ENCODE data around the gene UNC5A.

UNC5A gene

GRCh38 chr5:176800024-176800423 is 10.3 kb upstream of the UNC5A start:
- DNase-seq (ENCODE audit: low read depth): no peak

GRCh38 chr5:176802116-176802784 is 8.1 kb upstream of the UNC5A start:
- DNase-seq (ENCODE audit: low read depth): no peak

GRCh38 chr5:176803068-176803942 is 7.1 kb upstream of the UNC5A start:
- no peak for DNase-seq (ENCODE audit: low read depth)

GRCh38 chr5:176803943-176804498 is 6.3 kb upstream of the UNC5A start:
- DNase-seq (ENCODE audit: low read depth): no peak

- no peak for DNase-seq (ENCODE audit: low read depth)
Observed at GRCh38 chr5:176806137-176806536, 4.2 kb upstream of the UNC5A start.

- DNase-seq (ENCODE audit: low read depth): no peak
Observed at GRCh38 chr5:176809544-176810080, 747 bp upstream of the UNC5A start.

- no peak for DNase-seq (ENCODE audit: low read depth)
Observed at GRCh38 chr5:176810687-176811501, 535 bp downstream of the UNC5A start.

GRCh38 chr5:176812269-176813259 is 2.2 kb downstream of the UNC5A start:
- no peak for DNase-seq (ENCODE audit: low read depth)

GRCh38 chr5:176813587-176814312 is 3.4 kb downstream of the UNC5A start:
- no peak for DNase-seq (ENCODE audit: low read depth)

- no peak for DNase-seq (ENCODE audit: low read depth)
Observed at GRCh38 chr5:176814313-176814685, 3.9 kb downstream of the UNC5A start.

- DNase-seq (ENCODE audit: low read depth): no peak
Observed at GRCh38 chr5:176814836-176815438, 4.6 kb downstream of the UNC5A start.

- no peak for DNase-seq (ENCODE audit: low read depth)
Observed at GRCh38 chr5:176816043-176816745, 5.8 kb downstream of the UNC5A start.

- no peak for DNase-seq (ENCODE audit: low read depth)
Observed at GRCh38 chr5:176816791-176817347, 6.5 kb downstream of the UNC5A start.

GRCh38 chr5:176817369-176817840 is 7.0 kb downstream of the UNC5A start:
- DNase-seq (ENCODE audit: low read depth): no peak

GRCh38 chr5:176817841-176818377 is 7.5 kb downstream of the UNC5A start:
- DNase-seq (ENCODE audit: low read depth): no peak

GRCh38 chr5:176818391-176819098 is 8.2 kb downstream of the UNC5A start:
- no peak for DNase-seq (ENCODE audit: low read depth)

- DNase-seq (ENCODE audit: low read depth): no peak
Observed at GRCh38 chr5:176819476-176819875, 9.1 kb downstream of the UNC5A start.

GRCh38 chr5:176820937-176821336 is 10.6 kb downstream of the UNC5A start:
- DNase-seq (ENCODE audit: low read depth): no peak

Measured in non-pigmented ciliary epithelial cell (primary cell).